GM12873 (cell line): Measurements from ENCODE around the gene LDHD.

Experiments used
- CTCF ChIP-seq: IDR thresholded peaks from 2 replicates; pipeline ENCODE4 v1.5.1; 2012; ENCODE audit warnings: low read depth, mild to moderate bottlenecking, moderate library complexity, low read length, control low read depth; ENCODE audit not compliant: insufficient read depth; ENCODE audit errors: missing control alignments

The LDHD gene

GRCh38 chr16:75073545-75074303 lies 42.9 kb downstream of the LDHD start:
- no peak for TF ChIP-seq CTCF

GRCh38 chr16:75072239-75072947 lies 44.2 kb downstream of the LDHD start:
- no peak for TF ChIP-seq CTCF

- TF ChIP-seq CTCF, result no peak
These were observed 45.0 kb downstream of the LDHD start for GRCh38 chr16:75071621-75072020.

GRCh38 chr16:75070012-75070841 lies 46.4 kb downstream of the LDHD start:
- TF ChIP-seq CTCF, result no peak

- TF ChIP-seq CTCF, result no peak
These were observed 48.2 kb downstream of the LDHD start for GRCh38 chr16:75068085-75069031.

GRCh38 chr16:75066861-75067447 lies 49.6 kb downstream of the LDHD start:
- TF ChIP-seq CTCF, result no peak
